ENCODE measurements around the gene ELP2.

Gene ELP2

GRCh38 chr18:36096955-36097354 lies 32.7 kb upstream of the ELP2 start:
- Histone ChIP-seq H3K27me3 (ENCODE audit: control insufficient read depth in 1 of 2, insufficient read depth in 2 of 2, low read length in 2 of 2) (no peaks in the 10 kb centered on the region), H3K4me3 (ENCODE audit: low read depth in 1 of 2, low read length in 2 of 2) (no peak overlapping the region), H3K36me3 (ENCODE audit: control insufficient read depth in 1 of 2, insufficient read depth in 2 of 2, low read length in 2 of 2) (no peaks in the 10 kb centered on the region), H3K9me3 (ENCODE audit: control insufficient read depth in 1 of 2, low read length in 2 of 2) (peaks cover 0 to 3% of the 10 kb centered on the region in 2 donors), H3K9ac (ENCODE audit: low read depth in 1 of 2, low read length in 2 of 2) (no peak overlapping the region), H3K4me1 (ENCODE audit: control insufficient read depth in 1 of 2, insufficient read depth in 2 of 2, low read length in 2 of 2) (no peaks in the 10 kb centered on the region), H3K27ac (ENCODE audit: low read depth, low read length) (no peak overlapping the region)

GRCh38 chr18:36099311-36099710 lies 30.4 kb upstream of the ELP2 start:
- Histone ChIP-seq H3K4me1 (ENCODE audit: control insufficient read depth in 1 of 2, insufficient read depth in 2 of 2, low read length in 2 of 2) (no peaks in the 10 kb centered on the region), H3K27ac (ENCODE audit: low read depth, low read length) (no peak overlapping the region), H3K9me3 (ENCODE audit: control insufficient read depth in 1 of 2, low read length in 2 of 2) (peaks cover 0 to 3% of the 10 kb centered on the region in 2 donors), H3K27me3 (ENCODE audit: control insufficient read depth in 1 of 2, insufficient read depth in 2 of 2, low read length in 2 of 2) (no peaks in the 10 kb centered on the region), H3K4me3 (ENCODE audit: low read depth in 1 of 2, low read length in 2 of 2) (no peak overlapping the region), H3K36me3 (ENCODE audit: control insufficient read depth in 1 of 2, insufficient read depth in 2 of 2, low read length in 2 of 2) (no peaks in the 10 kb centered on the region), H3K9ac (ENCODE audit: low read depth in 1 of 2, low read length in 2 of 2) (no peak overlapping the region)

GRCh38 chr18:36101943-36102342 lies 27.8 kb upstream of the ELP2 start:
- H3K27me3 ChIP-seq (ENCODE audit: control insufficient read depth in 1 of 2, insufficient read depth in 2 of 2, low read length in 2 of 2) = no peaks in the 10 kb centered on the region
- H3K4me1 ChIP-seq (ENCODE audit: control insufficient read depth in 1 of 2, insufficient read depth in 2 of 2, low read length in 2 of 2) = no peaks in the 10 kb centered on the region
- no peaks in the 10 kb centered on the region for H3K36me3 ChIP-seq (ENCODE audit: control insufficient read depth in 1 of 2, insufficient read depth in 2 of 2, low read length in 2 of 2)
- no peak overlapping the region for H3K27ac ChIP-seq (ENCODE audit: low read depth, low read length)
- no peak overlapping the region for H3K4me3 ChIP-seq (ENCODE audit: low read depth in 1 of 2, low read length in 2 of 2)
- peaks cover 0 to 3% of the 10 kb centered on the region in 2 donors for H3K9me3 ChIP-seq (ENCODE audit: control insufficient read depth in 1 of 2, low read length in 2 of 2)
- no peak overlapping the region for H3K9ac ChIP-seq (ENCODE audit: low read depth in 1 of 2, low read length in 2 of 2)

GRCh38 chr18:36104749-36105148 lies 24.9 kb upstream of the ELP2 start:
- no peak overlapping the region for H3K27ac ChIP-seq (ENCODE audit: low read depth, low read length)
- H3K4me1 ChIP-seq (ENCODE audit: control insufficient read depth in 1 of 2, insufficient read depth in 2 of 2, low read length in 2 of 2) = no peaks in the 10 kb centered on the region
- H3K9me3 ChIP-seq (ENCODE audit: control insufficient read depth in 1 of 2, low read length in 2 of 2) = peaks cover 0 to 3% of the 10 kb centered on the region in 2 donors

GRCh38 chr18:36107477-36107876 lies 22.2 kb upstream of the ELP2 start:
- no peak overlapping the region for H3K9ac ChIP-seq (ENCODE audit: low read depth in 1 of 2, low read length in 2 of 2)
- no peaks in the 10 kb centered on the region for H3K9me3 ChIP-seq (ENCODE audit: control insufficient read depth in 1 of 2, low read length in 2 of 2)
- H3K27ac ChIP-seq (ENCODE audit: low read depth, low read length) = no peak overlapping the region
- no peaks in the 10 kb centered on the region for H3K4me1 ChIP-seq (ENCODE audit: control insufficient read depth in 1 of 2, insufficient read depth in 2 of 2, low read length in 2 of 2)
- H3K4me3 ChIP-seq (ENCODE audit: low read depth in 1 of 2, low read length in 2 of 2) = no peak overlapping the region
- H3K27me3 ChIP-seq (ENCODE audit: control insufficient read depth in 1 of 2, insufficient read depth in 2 of 2, low read length in 2 of 2) = no peaks in the 10 kb centered on the region
- peaks cover 5 to 15% of the 10 kb centered on the region in 2 donors for H3K36me3 ChIP-seq (ENCODE audit: control insufficient read depth in 1 of 2, insufficient read depth in 2 of 2, low read length in 2 of 2)

More at GRCh38 chr18:36104749-36105148, 24.9 kb upstream of the ELP2 start:
- H3K4me3 ChIP-seq (ENCODE audit: low read depth in 1 of 2, low read length in 2 of 2) = no peak overlapping the region
- H3K27me3 ChIP-seq (ENCODE audit: control insufficient read depth in 1 of 2, insufficient read depth in 2 of 2, low read length in 2 of 2) = no peaks in the 10 kb centered on the region
- H3K36me3 ChIP-seq (ENCODE audit: control insufficient read depth in 1 of 2, insufficient read depth in 2 of 2, low read length in 2 of 2) = no peaks in the 10 kb centered on the region
- H3K9ac ChIP-seq (ENCODE audit: low read depth in 1 of 2, low read length in 2 of 2) = no peak overlapping the region

- Histone ChIP-seq H3K27me3 (ENCODE audit: control insufficient read depth in 1 of 2, insufficient read depth in 2 of 2, low read length in 2 of 2) (no peaks in the 10 kb centered on the region), H3K9ac (ENCODE audit: low read depth in 1 of 2, low read length in 2 of 2) (no peak overlapping the region), H3K27ac (ENCODE audit: low read depth, low read length) (no peak overlapping the region), H3K4me3 (ENCODE audit: low read depth in 1 of 2, low read length in 2 of 2) (no peak overlapping the region), H3K36me3 (ENCODE audit: control insufficient read depth in 1 of 2, insufficient read depth in 2 of 2, low read length in 2 of 2) (peaks cover 6 to 18% of the 10 kb centered on the region in 2 donors), H3K9me3 (ENCODE audit: control insufficient read depth in 1 of 2, low read length in 2 of 2) (no peaks in the 10 kb centered on the region), H3K4me1 (ENCODE audit: control insufficient read depth in 1 of 2, insufficient read depth in 2 of 2, low read length in 2 of 2) (no peaks in the 10 kb centered on the region)
Observed at GRCh38 chr18:36108196-36108595, 21.5 kb upstream of the ELP2 start.

GRCh38 chr18:36108601-36109000 lies 21.1 kb upstream of the ELP2 start:
- Histone ChIP-seq H3K27me3 (ENCODE audit: control insufficient read depth in 1 of 2, insufficient read depth in 2 of 2, low read length in 2 of 2) (no peaks in the 10 kb centered on the region), H3K27ac (ENCODE audit: low read depth, low read length) (no peak overlapping the region), H3K4me1 (ENCODE audit: control insufficient read depth in 1 of 2, insufficient read depth in 2 of 2, low read length in 2 of 2) (no peaks in the 10 kb centered on the region), H3K4me3 (ENCODE audit: low read depth in 1 of 2, low read length in 2 of 2) (no peak overlapping the region), H3K9ac (ENCODE audit: low read depth in 1 of 2, low read length in 2 of 2) (no peak overlapping the region), H3K36me3 (ENCODE audit: control insufficient read depth in 1 of 2, insufficient read depth in 2 of 2, low read length in 2 of 2) (peaks cover 8 to 21% of the 10 kb centered on the region in 2 donors), H3K9me3 (ENCODE audit: control insufficient read depth in 1 of 2, low read length in 2 of 2) (no peaks in the 10 kb centered on the region)

- Histone ChIP-seq H3K27ac (ENCODE audit: low read depth, low read length) (no peak overlapping the region), H3K4me3 (ENCODE audit: low read depth in 1 of 2, low read length in 2 of 2) (no peak overlapping the region), H3K27me3 (ENCODE audit: control insufficient read depth in 1 of 2, insufficient read depth in 2 of 2, low read length in 2 of 2) (no peaks in the 10 kb centered on the region), H3K9ac (ENCODE audit: low read depth in 1 of 2, low read length in 2 of 2) (no peak overlapping the region), H3K36me3 (ENCODE audit: control insufficient read depth in 1 of 2, insufficient read depth in 2 of 2, low read length in 2 of 2) (peaks cover 12 to 30% of the 10 kb centered on the region in 2 donors), H3K4me1 (ENCODE audit: control insufficient read depth in 1 of 2, insufficient read depth in 2 of 2, low read length in 2 of 2) (no peaks in the 10 kb centered on the region), H3K9me3 (ENCODE audit: control insufficient read depth in 1 of 2, low read length in 2 of 2) (no peaks in the 10 kb centered on the region)
Observed at GRCh38 chr18:36109737-36110136, 20.0 kb upstream of the ELP2 start.

- no peaks in the 10 kb centered on the region for H3K4me1 ChIP-seq (ENCODE audit: control insufficient read depth in 1 of 2, insufficient read depth in 2 of 2, low read length in 2 of 2)
- H3K9me3 ChIP-seq (ENCODE audit: control insufficient read depth in 1 of 2, low read length in 2 of 2) = no peaks in the 10 kb centered on the region
- H3K4me3 ChIP-seq (ENCODE audit: low read depth in 1 of 2, low read length in 2 of 2) = no peak overlapping the region
- H3K27me3 ChIP-seq (ENCODE audit: control insufficient read depth in 1 of 2, insufficient read depth in 2 of 2, low read length in 2 of 2) = no peaks in the 10 kb centered on the region
- H3K27ac ChIP-seq (ENCODE audit: low read depth, low read length) = no peak overlapping the region
- no peak overlapping the region for H3K9ac ChIP-seq (ENCODE audit: low read depth in 1 of 2, low read length in 2 of 2)
- H3K36me3 ChIP-seq (ENCODE audit: control insufficient read depth in 1 of 2, insufficient read depth in 2 of 2, low read length in 2 of 2) = peaks cover 17 to 39% of the 10 kb centered on the region in 2 donors
Observed at GRCh38 chr18:36112302-36112701, 17.4 kb upstream of the ELP2 start.

- no peaks in the 10 kb centered on the region for H3K9me3 ChIP-seq (ENCODE audit: control insufficient read depth in 1 of 2, low read length in 2 of 2)
- H3K9ac ChIP-seq (ENCODE audit: low read depth in 1 of 2, low read length in 2 of 2) = no peak overlapping the region
- no peak overlapping the region for H3K27ac ChIP-seq (ENCODE audit: low read depth, low read length)
- no peaks in the 10 kb centered on the region for H3K27me3 ChIP-seq (ENCODE audit: control insufficient read depth in 1 of 2, insufficient read depth in 2 of 2, low read length in 2 of 2)
- no peak overlapping the region for H3K4me3 ChIP-seq (ENCODE audit: low read depth in 1 of 2, low read length in 2 of 2)
- H3K36me3 ChIP-seq (ENCODE audit: control insufficient read depth in 1 of 2, insufficient read depth in 2 of 2, low read length in 2 of 2) = peaks cover 17 to 39% of the 10 kb centered on the region in 2 donors
- no peaks in the 10 kb centered on the region for H3K4me1 ChIP-seq (ENCODE audit: control insufficient read depth in 1 of 2, insufficient read depth in 2 of 2, low read length in 2 of 2)
Observed at GRCh38 chr18:36114251-36114650, 15.4 kb upstream of the ELP2 start.

- H3K9me3 ChIP-seq (ENCODE audit: control insufficient read depth in 1 of 2, low read length in 2 of 2) = no peaks in the 10 kb centered on the region
- H3K36me3 ChIP-seq (ENCODE audit: control insufficient read depth in 1 of 2, insufficient read depth in 2 of 2, low read length in 2 of 2) = peaks cover 17 to 39% of the 10 kb centered on the region in 2 donors
- H3K27me3 ChIP-seq (ENCODE audit: control insufficient read depth in 1 of 2, insufficient read depth in 2 of 2, low read length in 2 of 2) = no peaks in the 10 kb centered on the region
- no peak overlapping the region for H3K27ac ChIP-seq (ENCODE audit: low read depth, low read length)
- H3K4me3 ChIP-seq (ENCODE audit: low read depth in 1 of 2, low read length in 2 of 2) = no peak overlapping the region
- H3K4me1 ChIP-seq (ENCODE audit: control insufficient read depth in 1 of 2, insufficient read depth in 2 of 2, low read length in 2 of 2) = no peaks in the 10 kb centered on the region
- no peak overlapping the region for H3K9ac ChIP-seq (ENCODE audit: low read depth in 1 of 2, low read length in 2 of 2)
Observed at GRCh38 chr18:36114738-36115137, 15.0 kb upstream of the ELP2 start.
